Measurements from ENCODE around the gene ZCCHC4.

Gene ZCCHC4, protein sequence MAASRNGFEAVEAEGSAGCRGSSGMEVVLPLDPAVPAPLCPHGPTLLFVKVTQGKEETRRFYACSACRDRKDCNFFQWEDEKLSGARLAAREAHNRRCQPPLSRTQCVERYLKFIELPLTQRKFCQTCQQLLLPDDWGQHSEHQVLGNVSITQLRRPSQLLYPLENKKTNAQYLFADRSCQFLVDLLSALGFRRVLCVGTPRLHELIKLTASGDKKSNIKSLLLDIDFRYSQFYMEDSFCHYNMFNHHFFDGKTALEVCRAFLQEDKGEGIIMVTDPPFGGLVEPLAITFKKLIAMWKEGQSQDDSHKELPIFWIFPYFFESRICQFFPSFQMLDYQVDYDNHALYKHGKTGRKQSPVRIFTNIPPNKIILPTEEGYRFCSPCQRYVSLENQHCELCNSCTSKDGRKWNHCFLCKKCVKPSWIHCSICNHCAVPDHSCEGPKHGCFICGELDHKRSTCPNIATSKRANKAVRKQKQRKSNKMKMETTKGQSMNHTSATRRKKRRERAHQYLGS

GRCh38 chr4:25312496-25313200 lies at the start of gene ZCCHC4:
TSS of gene ZCCHC4 (plus strand) at chr4:25312774. CDS start at chr4:25312810, 36 bp downstream.
- peak within 1 kb of the TSS; percentile 96 for H3K4me3 ChIP-seq (ENCODE audit: low read length)
- DNase-seq (ENCODE audit: low read depth): peak; percentile 93
- peak; percentile 86 for TF ChIP-seq CTCF (IDR thresholded peaks at IDR 0.05; ENCODE audit: insufficient read depth, low read depth, low read length, missing control alignments)

DNA sequence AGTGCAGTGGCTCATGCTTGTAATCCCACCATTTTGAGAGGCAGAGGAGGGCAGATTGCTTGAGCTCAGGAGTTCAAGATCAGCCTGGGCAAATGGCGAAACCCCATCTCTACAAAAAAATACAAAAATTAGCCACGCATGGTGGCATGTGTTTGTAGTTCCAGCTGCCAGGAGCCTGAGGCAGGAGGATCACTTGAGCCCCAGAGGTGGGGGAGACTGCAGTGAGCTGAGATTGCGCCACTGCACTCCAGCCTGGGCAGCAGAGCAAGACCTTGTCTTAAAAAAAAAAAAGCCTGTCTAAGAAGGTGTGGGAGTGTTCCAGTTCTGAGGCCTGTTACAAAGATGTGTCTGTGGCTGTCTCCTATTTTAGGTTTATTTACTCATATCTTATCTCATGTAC lies 40.7 kb upstream of the ZCCHC4 start:
- TF ChIP-seq CTCF (IDR thresholded peaks at IDR 0.05; ENCODE audit: insufficient read depth, low read depth, low read length, missing control alignments): no peak
- DNase-seq (ENCODE audit: low read depth): no peak
- H3K4me3 ChIP-seq (ENCODE audit: low read length): no peak overlapping the region

DNA sequence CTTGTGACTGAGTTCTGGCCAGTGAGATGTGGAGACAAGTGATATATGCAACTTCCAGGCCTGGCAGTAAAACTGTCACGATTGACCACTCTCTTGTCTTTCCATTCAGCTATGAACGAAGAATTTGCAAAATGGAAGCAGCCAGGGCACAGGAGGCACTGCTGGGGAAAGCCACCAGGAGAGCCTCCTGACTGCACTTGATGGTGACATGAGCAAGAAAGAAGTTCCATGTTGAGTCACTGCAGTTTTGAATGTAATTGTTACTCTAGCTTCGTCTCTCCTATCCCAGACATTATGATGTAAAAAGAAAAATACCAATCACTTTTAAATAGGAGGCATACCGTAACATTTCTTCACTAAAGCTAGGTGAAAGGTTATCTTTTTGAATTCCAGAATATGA lies 32.4 kb upstream of the ZCCHC4 start:
- no peak for DNase-seq (ENCODE audit: low read depth)
- TF ChIP-seq CTCF (IDR thresholded peaks at IDR 0.05; ENCODE audit: insufficient read depth, low read depth, low read length, missing control alignments): no peak
- H3K4me3 ChIP-seq (ENCODE audit: low read length): no peak overlapping the region

GRCh38 chr4:25283948-25284347 lies 28.6 kb upstream of the ZCCHC4 start:
- no peak for TF ChIP-seq CTCF (IDR thresholded peaks at IDR 0.05; ENCODE audit: insufficient read depth, low read depth, low read length, missing control alignments)
- DNase-seq (ENCODE audit: low read depth): peak; percentile 30
- H3K4me3 ChIP-seq (ENCODE audit: low read length): no peak overlapping the region

GRCh38 chr4:25284466-25284865 lies 28.1 kb upstream of the ZCCHC4 start:
- TF ChIP-seq CTCF (IDR thresholded peaks at IDR 0.05; ENCODE audit: insufficient read depth, low read depth, low read length, missing control alignments): no peak
- DNase-seq (ENCODE audit: low read depth): no peak
- no peak overlapping the region for H3K4me3 ChIP-seq (ENCODE audit: low read length)

DNA sequence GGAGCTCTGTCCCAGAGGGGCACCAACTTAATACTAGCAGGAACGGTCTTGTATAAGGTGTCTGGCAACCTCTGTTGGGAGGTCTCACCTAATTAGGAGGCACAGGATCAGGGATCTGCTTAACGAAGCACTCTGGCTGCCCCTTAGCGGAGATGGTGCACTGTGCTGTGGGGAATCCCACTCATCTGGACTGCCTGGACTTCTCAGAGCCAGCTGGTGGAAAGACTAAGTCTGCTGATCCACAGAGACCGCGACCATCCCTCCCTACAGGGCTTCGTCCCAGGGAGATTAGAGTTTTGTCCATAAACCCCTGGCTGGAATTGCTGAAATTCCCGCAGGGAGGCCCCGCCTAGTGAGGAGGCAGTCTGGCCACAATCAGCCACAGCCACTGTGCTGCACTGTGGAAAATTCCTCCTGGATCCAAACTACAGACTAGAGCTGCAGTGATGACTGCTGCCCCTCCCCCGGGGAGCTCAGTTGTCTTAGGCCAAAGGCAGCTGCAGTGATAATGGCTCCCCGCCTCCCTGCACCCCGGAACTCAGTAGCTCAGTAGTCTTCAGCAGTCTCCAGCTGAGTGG lies 22.0 kb upstream of the ZCCHC4 start:
- DNase-seq (ENCODE audit: low read depth): no peak
- no peak overlapping the region for H3K4me3 ChIP-seq (ENCODE audit: low read length)
- TF ChIP-seq CTCF (IDR thresholded peaks at IDR 0.05; ENCODE audit: insufficient read depth, low read depth, low read length, missing control alignments): no peak
